GM12872 (cell line): ENCODE measurements around the gene SEC31A.

Experiments used
- TF ChIP-seq, protein P1 (sequence below): IDR thresholded peaks from 3 replicates; pipeline ENCODE4 v1.5.1; 2011; ENCODE audit warnings: low read depth, mild to moderate bottlenecking, low read length, moderate library complexity; ENCODE audit not compliant: insufficient read depth

SEC31A gene

DNA sequence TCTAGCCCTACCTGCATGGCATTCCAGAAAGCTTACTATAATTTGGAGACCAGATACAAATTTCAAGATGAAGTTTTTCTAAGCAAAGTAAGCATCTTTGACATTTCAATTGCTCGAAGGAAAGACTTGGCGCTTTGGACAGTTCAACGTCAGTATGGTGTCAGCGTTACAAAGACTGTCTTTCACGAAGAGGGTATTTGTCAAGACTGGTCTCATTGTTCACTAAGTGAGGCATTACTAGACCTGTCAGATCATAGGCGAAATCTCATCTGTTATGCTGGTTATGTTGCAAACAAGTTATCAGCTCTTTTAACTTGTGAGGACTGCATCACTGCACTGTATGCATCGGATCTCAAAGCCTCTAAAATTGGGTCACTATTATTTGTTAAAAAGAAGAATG lies 27.1 kb upstream of the SEC31A start:
- TF ChIP-seq, protein P1, sequence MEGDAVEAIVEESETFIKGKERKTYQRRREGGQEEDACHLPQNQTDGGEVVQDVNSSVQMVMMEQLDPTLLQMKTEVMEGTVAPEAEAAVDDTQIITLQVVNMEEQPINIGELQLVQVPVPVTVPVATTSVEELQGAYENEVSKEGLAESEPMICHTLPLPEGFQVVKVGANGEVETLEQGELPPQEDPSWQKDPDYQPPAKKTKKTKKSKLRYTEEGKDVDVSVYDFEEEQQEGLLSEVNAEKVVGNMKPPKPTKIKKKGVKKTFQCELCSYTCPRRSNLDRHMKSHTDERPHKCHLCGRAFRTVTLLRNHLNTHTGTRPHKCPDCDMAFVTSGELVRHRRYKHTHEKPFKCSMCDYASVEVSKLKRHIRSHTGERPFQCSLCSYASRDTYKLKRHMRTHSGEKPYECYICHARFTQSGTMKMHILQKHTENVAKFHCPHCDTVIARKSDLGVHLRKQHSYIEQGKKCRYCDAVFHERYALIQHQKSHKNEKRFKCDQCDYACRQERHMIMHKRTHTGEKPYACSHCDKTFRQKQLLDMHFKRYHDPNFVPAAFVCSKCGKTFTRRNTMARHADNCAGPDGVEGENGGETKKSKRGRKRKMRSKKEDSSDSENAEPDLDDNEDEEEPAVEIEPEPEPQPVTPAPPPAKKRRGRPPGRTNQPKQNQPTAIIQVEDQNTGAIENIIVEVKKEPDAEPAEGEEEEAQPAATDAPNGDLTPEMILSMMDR, result no peak

DNA sequence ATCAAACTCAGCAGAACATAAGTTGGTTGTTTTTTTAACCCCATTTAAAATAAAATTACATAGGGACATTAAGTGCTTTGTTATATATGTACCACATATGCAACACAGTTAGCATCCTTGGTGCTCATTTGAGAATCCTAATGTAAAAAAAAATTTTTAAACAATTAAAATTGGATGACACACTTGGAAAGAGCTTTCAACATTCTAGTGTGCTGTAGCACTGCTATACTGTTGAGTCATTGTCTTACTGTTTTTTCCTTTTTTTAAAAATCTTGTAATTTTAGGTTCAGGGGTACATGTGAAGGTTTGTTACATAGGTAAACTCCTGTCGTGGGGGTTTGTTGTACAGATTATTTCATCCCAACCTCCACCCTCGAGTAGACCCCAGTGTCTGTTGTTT lies 22.4 kb upstream of the SEC31A start:
- TF ChIP-seq, protein P1, result no peak

DNA sequence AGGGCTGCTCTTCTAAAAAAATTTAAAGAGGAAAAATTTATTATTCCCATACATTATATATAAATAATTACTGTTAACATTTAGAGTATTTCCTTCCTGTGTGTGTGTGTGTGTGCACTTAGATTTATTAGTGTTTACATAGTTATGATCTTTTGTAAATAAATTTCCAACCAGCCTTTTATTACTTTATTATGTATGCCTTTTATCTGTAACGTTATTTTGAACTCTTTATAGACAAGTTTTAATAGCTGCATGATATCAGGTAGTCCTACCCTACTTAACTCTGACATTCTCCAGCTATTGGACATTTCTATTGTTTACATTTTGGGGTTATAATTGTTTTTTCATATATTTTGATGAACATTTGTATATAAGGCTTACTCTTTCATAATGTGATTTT lies 18.4 kb upstream of the SEC31A start:
- TF ChIP-seq, protein P1, result no peak

DNA sequence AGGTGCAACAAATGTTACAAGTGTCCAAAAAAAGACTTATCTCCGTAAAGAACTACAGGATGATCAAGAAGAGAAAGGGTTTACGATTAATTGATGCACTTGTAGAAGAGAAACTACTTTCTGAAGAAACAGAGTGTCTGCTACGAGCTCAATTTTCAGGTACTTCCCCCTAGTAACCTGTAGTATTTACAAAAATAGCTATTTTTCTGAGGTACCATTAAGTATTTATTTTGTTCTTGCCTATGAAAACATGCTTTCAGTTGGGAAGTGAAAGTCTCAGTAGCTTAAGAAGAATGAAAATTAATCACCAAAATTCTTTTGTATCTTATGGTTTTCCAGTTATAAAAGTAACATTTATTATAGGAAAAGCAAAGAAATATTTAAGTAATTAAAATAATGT lies 15.5 kb upstream of the SEC31A start:
- TF ChIP-seq, protein P1, result no peak

DNA sequence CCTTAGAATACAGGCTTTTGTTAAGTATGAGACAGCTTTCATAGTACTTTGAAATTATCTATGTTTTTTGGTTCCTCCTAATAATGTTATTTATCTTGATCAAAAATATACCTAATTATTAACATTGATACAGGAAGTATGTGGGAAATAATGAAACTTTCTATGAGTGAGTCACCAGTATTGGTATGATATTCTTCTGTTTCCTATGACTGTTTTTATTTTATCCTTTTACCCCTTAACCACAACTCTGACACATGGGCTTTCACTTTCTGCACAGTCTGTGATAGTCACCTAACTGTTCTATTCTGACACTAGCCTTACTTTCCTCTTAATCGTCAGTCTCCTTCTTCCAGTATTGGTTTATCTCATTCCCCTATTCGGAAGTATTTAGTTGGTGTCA lies 14.3 kb upstream of the SEC31A start:
- TF ChIP-seq, protein P1, result no peak

DNA sequence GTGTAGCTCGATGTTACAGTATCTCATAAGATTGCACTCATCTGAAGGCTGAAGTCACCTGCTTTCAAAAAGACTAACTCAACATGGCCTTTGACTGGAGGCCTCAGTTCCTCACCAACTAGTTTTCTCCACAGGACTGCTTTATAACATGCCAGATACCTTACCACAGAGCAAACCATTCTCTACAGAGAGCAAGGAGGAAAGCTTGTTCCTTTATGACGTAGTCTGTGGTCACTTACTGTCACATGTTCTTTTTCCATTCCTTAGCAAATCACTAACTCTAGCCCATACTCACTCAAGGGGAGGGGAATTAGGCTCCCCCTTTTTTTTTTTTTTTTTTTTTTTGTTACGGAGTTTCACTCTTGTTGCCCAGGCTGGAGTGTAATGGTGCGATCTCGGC lies 12.8 kb upstream of the SEC31A start:
- TF ChIP-seq, protein P1, result no peak

DNA sequence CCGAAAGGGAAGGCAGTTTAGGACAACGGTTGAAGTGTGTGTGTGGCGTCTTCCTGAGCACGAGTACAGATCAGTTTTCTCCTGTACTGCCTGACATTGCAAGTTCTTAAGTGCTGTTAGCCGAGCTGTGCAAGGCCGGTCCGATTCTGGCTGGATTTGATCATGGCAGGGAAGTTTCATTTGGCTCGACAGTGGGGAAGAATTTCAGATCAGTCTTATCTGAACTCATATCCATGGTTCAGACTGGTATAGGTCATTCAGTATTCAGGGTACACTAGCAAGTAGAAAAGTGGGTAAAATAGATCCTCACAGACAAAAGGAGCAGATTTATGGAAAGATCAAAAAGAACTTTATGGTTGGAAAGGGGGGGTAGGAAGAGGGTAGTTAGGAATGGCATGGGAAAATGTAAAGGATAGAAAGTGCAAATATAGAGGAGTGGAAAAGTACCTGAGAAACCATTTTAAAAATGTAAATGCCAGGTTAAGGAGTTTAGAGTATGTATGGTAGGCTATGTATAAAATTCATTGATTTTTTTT lies 10.3 kb upstream of the SEC31A start:
- TF ChIP-seq, protein P1, result no peak
